ENCODE measurements around the gene ADGRL1. TPM values are rescaled to one million over a fixed set of nuclear protein-coding genes. Genes with fewer than 3 reads are reported as not detected.

Gene ADGRL1
- total and polyA plus RNA-seq, 4 donors: 0.14 to 1.6 (median 0.53) TPM

GRCh38 chr19:14138576-14139265 lies 67.2 kb downstream of the ADGRL1 start:
- Histone ChIP-seq H3K4me3 (ENCODE audit: low read depth in 1 of 3, low read length in 3 of 3) (no peak overlapping the region), H3K27ac (ENCODE audit: low read depth in 1 of 2, low read length in 2 of 2) (no peak overlapping the region), H3K36me3 (ENCODE audit: control insufficient read depth in 4 of 4, insufficient read depth in 3 of 4, low read depth in 1 of 4, low read length in 3 of 4) (no peaks in the 10 kb centered on the region), H3K4me1 (ENCODE audit: control insufficient read depth in 4 of 4, insufficient read depth in 4 of 4, low read length in 3 of 4) (peaks cover 3 to 14% (median 6%) of the 10 kb centered on the region in 4 donors), H3K9me3 (ENCODE audit: control insufficient read depth in 4 of 4, low read length in 3 of 4) (no peaks in the 10 kb centered on the region), H3K27me3 (ENCODE audit: control insufficient read depth in 4 of 4, insufficient read depth in 4 of 4, low read length in 3 of 4) (no peaks in the 10 kb centered on the region), H3K9ac (ENCODE audit: low read depth in 1 of 2, low read length in 2 of 2) (no peak overlapping the region)
- WGBS: 89% methylated on average over 9 of the region's 9 CpGs
- no peak for TF ChIP-seq TAF1 (conservative IDR thresholded peaks at IDR 0.05)
- TF ChIP-seq, protein P1, sequence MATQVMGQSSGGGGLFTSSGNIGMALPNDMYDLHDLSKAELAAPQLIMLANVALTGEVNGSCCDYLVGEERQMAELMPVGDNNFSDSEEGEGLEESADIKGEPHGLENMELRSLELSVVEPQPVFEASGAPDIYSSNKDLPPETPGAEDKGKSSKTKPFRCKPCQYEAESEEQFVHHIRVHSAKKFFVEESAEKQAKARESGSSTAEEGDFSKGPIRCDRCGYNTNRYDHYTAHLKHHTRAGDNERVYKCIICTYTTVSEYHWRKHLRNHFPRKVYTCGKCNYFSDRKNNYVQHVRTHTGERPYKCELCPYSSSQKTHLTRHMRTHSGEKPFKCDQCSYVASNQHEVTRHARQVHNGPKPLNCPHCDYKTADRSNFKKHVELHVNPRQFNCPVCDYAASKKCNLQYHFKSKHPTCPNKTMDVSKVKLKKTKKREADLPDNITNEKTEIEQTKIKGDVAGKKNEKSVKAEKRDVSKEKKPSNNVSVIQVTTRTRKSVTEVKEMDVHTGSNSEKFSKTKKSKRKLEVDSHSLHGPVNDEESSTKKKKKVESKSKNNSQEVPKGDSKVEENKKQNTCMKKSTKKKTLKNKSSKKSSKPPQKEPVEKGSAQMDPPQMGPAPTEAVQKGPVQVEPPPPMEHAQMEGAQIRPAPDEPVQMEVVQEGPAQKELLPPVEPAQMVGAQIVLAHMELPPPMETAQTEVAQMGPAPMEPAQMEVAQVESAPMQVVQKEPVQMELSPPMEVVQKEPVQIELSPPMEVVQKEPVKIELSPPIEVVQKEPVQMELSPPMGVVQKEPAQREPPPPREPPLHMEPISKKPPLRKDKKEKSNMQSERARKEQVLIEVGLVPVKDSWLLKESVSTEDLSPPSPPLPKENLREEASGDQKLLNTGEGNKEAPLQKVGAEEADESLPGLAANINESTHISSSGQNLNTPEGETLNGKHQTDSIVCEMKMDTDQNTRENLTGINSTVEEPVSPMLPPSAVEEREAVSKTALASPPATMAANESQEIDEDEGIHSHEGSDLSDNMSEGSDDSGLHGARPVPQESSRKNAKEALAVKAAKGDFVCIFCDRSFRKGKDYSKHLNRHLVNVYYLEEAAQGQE (IDR thresholded peaks at IDR 0.05): no peak
- TF ChIP-seq SP1 (IDR thresholded peaks at IDR 0.05): no peak
- no peak for TF ChIP-seq YY1 (IDR thresholded peaks at IDR 0.05)
- TF ChIP-seq EGR1 (IDR thresholded peaks at IDR 0.05; ENCODE audit: low read depth in 2 of 2): no peak
- no peak for TF ChIP-seq ZBTB33 (IDR thresholded peaks at IDR 0.05)
- TF ChIP-seq JUND (IDR thresholded peaks at IDR 0.05): no peak
- TF ChIP-seq HNF4G (IDR thresholded peaks at IDR 0.05): no peak
- TF ChIP-seq NR2F2 (IDR thresholded peaks at IDR 0.05): no peak
- no peak for TF ChIP-seq RXRA (IDR thresholded peaks at IDR 0.05)
- TF ChIP-seq ATF3 (IDR thresholded peaks at IDR 0.05): no peak
- no peak for TF ChIP-seq FOXA2 (IDR thresholded peaks at IDR 0.05)
- TF ChIP-seq, protein P2, sequence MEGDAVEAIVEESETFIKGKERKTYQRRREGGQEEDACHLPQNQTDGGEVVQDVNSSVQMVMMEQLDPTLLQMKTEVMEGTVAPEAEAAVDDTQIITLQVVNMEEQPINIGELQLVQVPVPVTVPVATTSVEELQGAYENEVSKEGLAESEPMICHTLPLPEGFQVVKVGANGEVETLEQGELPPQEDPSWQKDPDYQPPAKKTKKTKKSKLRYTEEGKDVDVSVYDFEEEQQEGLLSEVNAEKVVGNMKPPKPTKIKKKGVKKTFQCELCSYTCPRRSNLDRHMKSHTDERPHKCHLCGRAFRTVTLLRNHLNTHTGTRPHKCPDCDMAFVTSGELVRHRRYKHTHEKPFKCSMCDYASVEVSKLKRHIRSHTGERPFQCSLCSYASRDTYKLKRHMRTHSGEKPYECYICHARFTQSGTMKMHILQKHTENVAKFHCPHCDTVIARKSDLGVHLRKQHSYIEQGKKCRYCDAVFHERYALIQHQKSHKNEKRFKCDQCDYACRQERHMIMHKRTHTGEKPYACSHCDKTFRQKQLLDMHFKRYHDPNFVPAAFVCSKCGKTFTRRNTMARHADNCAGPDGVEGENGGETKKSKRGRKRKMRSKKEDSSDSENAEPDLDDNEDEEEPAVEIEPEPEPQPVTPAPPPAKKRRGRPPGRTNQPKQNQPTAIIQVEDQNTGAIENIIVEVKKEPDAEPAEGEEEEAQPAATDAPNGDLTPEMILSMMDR (IDR thresholded peaks at IDR 0.05; ENCODE audit: low read depth, low read length, missing input control): no peak
- no peak for DNase-seq (ENCODE audit: low spot score)

DNA sequence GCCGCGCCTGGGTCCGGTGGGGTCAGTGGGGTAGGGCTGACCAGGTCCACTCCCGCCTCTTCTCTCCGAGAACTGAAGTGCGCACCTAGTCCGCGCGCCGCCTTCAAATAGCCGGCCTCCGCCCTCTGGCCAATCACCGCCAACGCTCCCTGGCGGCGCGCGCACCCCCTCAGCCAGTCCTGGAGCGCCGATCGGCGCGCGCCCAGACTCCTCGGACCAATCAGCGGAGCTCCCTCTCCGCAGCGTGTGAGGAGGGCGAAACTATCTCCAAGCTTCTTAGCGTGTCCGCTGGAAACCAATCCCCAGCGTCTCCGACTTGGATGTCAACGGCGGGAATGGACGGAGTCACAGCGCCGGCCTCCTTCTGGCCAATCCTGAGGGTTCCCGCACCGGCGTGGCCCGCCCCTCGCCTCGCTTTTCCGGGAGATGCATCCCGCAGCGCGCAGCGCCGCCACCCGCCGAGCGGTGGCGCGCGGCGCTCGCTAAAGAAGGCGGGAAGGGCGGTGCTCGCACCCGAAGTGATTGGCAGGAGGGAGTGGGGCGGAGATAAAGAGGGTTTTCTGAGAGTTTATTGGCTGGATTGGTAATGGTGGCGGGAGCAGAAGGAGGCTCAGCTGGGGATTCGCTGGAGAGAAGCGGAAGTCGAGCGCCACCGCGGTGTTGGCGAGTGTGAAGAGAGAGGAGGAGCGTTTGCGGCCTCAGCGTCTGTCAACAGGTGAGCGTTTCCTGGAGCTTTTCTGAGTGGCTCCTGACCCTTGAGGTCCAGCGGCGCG lies 69.3 kb downstream of the ADGRL1 start, which contains the start of gene ASF1B:
Gene ASF1B (minus strand): TSS at position 81 of the 773 bp plus-strand sequence. CDS start 133 bp downstream, outside the sequence.
- WGBS: under 1% methylated on average over 78 of the region's 78 CpGs
- DNase-seq (ENCODE audit: low spot score): peak; percentile 95
- peaks cover 3 to 14% (median 6%) of the 10 kb centered on the region in 4 donors for H3K4me1 ChIP-seq (ENCODE audit: control insufficient read depth in 4 of 4, insufficient read depth in 4 of 4, low read length in 3 of 4)
- TF ChIP-seq, protein P1 (IDR thresholded peaks at IDR 0.05): peak; percentile 77
- TF ChIP-seq SP1 (IDR thresholded peaks at IDR 0.05): peak; percentile 89
- TF ChIP-seq NR2F2 (IDR thresholded peaks at IDR 0.05): no peak
- TF ChIP-seq HNF4A (conservative IDR thresholded peaks at IDR 0.05): peak in 1 of 2 donors; percentile 6
- no peak for TF ChIP-seq ZBTB33 (IDR thresholded peaks at IDR 0.05)
- TF ChIP-seq GABPA (IDR thresholded peaks at IDR 0.05 in 1 of 2, conservative IDR thresholded peaks at IDR 0.05 in 1 of 2): peak; percentile 57 to 88
- TF ChIP-seq FOXA2 (IDR thresholded peaks at IDR 0.05): peak; percentile 47
- peak; percentile 30 for TF ChIP-seq FOXA1 (IDR thresholded peaks at IDR 0.05)
- no peak for TF ChIP-seq HNF4G (IDR thresholded peaks at IDR 0.05)
- peak; percentile 49 to 51 for TF ChIP-seq JUND (IDR thresholded peaks at IDR 0.05)

More for the DNA sequence above, 69.3 kb downstream of the ADGRL1 start, which contains the start of gene ASF1B:
- Histone ChIP-seq H3K4me3 (ENCODE audit: low read depth in 1 of 3, low read length in 3 of 3) (peak within 1 kb of the TSS; percentile 61 to 83 (median 64)), H3K27me3 (ENCODE audit: control insufficient read depth in 4 of 4, insufficient read depth in 4 of 4, low read length in 3 of 4) (no peaks in the 10 kb centered on the region), H3K27ac (ENCODE audit: low read depth in 1 of 2, low read length in 2 of 2) (peak within 1 kb of the TSS; percentile 93 to 99), H3K36me3 (ENCODE audit: control insufficient read depth in 4 of 4, insufficient read depth in 3 of 4, low read depth in 1 of 4, low read length in 3 of 4) (no peaks in the 10 kb centered on the region), H3K9ac (ENCODE audit: low read depth in 1 of 2, low read length in 2 of 2) (peak within 1 kb of the TSS; percentile 61 to 74), H3K9me3 (ENCODE audit: control insufficient read depth in 4 of 4, low read length in 3 of 4) (no peaks in the 10 kb centered on the region)
